GM19372 (cell line): ENCODE measurements around the gene PPM1J.

Source experiments
- ATAC-seq: cut with Tn5 transposase; IDR thresholded peaks from one replicate; pipeline ENCODE4 v1.9.1; 2021; ENCODE audit warnings: mild to moderate bottlenecking, low read depth, moderate library complexity; ENCODE audit not compliant: unreplicated experiment

The PPM1J gene

DNA sequence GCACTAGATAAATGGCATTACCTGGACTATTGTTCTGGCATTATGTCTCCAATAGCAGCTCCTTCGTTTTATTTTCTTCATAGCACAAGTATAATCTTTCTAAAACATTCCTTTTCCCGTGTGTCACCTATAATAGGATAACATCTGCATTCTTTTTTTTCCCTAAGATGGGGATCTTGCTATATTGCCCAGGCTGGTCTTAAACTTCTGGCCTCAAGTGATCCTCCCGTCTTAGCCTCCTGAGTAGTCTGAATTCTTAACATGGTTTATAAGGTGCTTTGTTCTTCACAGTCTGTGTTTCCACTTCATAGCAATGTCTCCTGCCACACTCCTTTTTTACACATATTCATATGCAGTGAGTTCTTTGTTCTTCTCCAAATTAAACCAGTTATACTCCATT is 49.3 kb downstream of the PPM1J start:
- ATAC-seq, result no peak
